CD14-positive monocyte (primary cell): ENCODE measurements around the gene LSM5. TPM values are rescaled to one million over a fixed set of nuclear protein-coding genes. Genes with fewer than 3 reads are reported as not detected.

Experiments used
- DNase-seq, 3 donors: peaks; one replicate each; pipeline ENCODE4 v3.0.0-alpha.2; 2011 to 2022
- H2AFZ ChIP-seq: 2 replicates; pipeline ENCODE4 v1.6.0; 2012; ENCODE audit warnings: mild to moderate bottlenecking, low read depth, low read length, inconsistent platforms; ENCODE audit not compliant: insufficient read depth, poor library complexity, severe bottlenecking
- H3K27ac ChIP-seq, 2 donors: 1 replicate in 1 of 2; 2 replicates in 1 of 2; pipeline ENCODE4 v1.5.1; 2012 to 2013; ENCODE audit warnings: low read length in 2 of 2, control low read depth in 1 of 2, inconsistent platforms in 1 of 2, low read depth in 1 of 2, mild to moderate bottlenecking in 1 of 2
- H3K27me3 ChIP-seq, 2 donors: one replicate each; pipeline versions ENCODE4 v1.6.0 to v1.6.1; 2011 to 2013; ENCODE audit warnings: low read length in 2 of 2; ENCODE audit not compliant: control insufficient read depth in 2 of 2, insufficient read depth in 2 of 2
- H3K36me3 ChIP-seq, 2 donors: replicated peaks in 1 of 2; 1 replicate in 1 of 2; 2 replicates in 1 of 2; pipeline versions ENCODE4 v1.5.1 to v1.6.1; 2012 to 2013; ENCODE audit warnings: low read length in 2 of 2, control low read depth in 1 of 2, inconsistent platforms in 1 of 2, mild to moderate bottlenecking in 1 of 2; ENCODE audit not compliant: insufficient read depth in 2 of 2, control insufficient read depth in 1 of 2
- H3K4me1 ChIP-seq, 2 donors: 1 replicate in 1 of 2; 2 replicates in 1 of 2; pipeline versions ENCODE4 v1.5.1 to v1.6.1; 2012 to 2013; ENCODE audit warnings: low read length in 2 of 2, control low read depth in 1 of 2, inconsistent platforms in 1 of 2, mild to moderate bottlenecking in 1 of 2, moderate library complexity in 1 of 2; ENCODE audit not compliant: insufficient read depth in 2 of 2, control insufficient read depth in 1 of 2
- H3K4me2 ChIP-seq: replicated peaks from 2 replicates; pipeline ENCODE3; 2012; ENCODE audit warnings: low read length, moderate library complexity, mild to moderate bottlenecking; ENCODE audit not compliant: poor library complexity, severe bottlenecking; ENCODE audit errors: extremely low read depth
- H3K4me3 ChIP-seq, 3 experiments: fragments of 200-600 bp in 1 of 3; sonication (generic) in 1 of 3; replicated peaks in 1 of 3; 1 replicate in 2 of 3; 2 replicates in 1 of 3; pipeline ENCODE4 v1.5.1; 2011 to 2013; ENCODE audit warnings: low read length in 3 of 3, mild to moderate bottlenecking in 3 of 3, control low read depth in 2 of 3, low read depth in 2 of 3, inconsistent platforms in 1 of 3, moderate library complexity in 1 of 3
- H3K79me2 ChIP-seq: 2 replicates; pipeline ENCODE4 v1.6.0; 2012; ENCODE audit warnings: mild to moderate bottlenecking, control low read depth, inconsistent platforms, low read length, moderate library complexity; ENCODE audit not compliant: insufficient read depth
- H3K9ac ChIP-seq: 2 replicates; pipeline ENCODE4 v1.6.0; 2017; ENCODE audit warnings: low read length, mild to moderate bottlenecking; ENCODE audit not compliant: insufficient read depth, poor library complexity, severe bottlenecking
- H3K9me3 ChIP-seq, 2 donors: replicated peaks in 1 of 2; 1 replicate in 1 of 2; 2 replicates in 1 of 2; pipeline versions ENCODE4 v1.5.1 to v1.6.1; 2012 to 2013; ENCODE audit warnings: low read length in 2 of 2, control low read depth in 1 of 2; ENCODE audit not compliant: control insufficient read depth in 1 of 2, insufficient read depth in 1 of 2
- H4K20me1 ChIP-seq: 2 replicates; pipeline ENCODE4 v1.6.0; 2012; ENCODE audit warnings: mild to moderate bottlenecking, low read length, control low read depth, moderate library complexity; ENCODE audit not compliant: insufficient read depth
- H3K27ac Mint-ChIP-seq, 7 donors: one replicate each; pipeline ENCODE4 v1.8.0; 2020; ENCODE audit warnings: mild to moderate bottlenecking in 7 of 7, mixed read lengths in 7 of 7, moderate library complexity in 6 of 7, inconsistent platforms in 2 of 7
- H3K27me3 Mint-ChIP-seq, 3 donors: one replicate each; pipeline ENCODE4 v1.8.0; 2021 to 2022; ENCODE audit warnings: low read depth in 3 of 3, mild to moderate bottlenecking in 3 of 3, mixed read lengths in 3 of 3, moderate library complexity in 3 of 3, inconsistent platforms in 1 of 3
- H3K36me3 Mint-ChIP-seq, 2 donors: one replicate each; pipeline ENCODE4 v1.8.0; 2020; ENCODE audit warnings: mixed read lengths in 2 of 2, inconsistent platforms in 1 of 2, mild to moderate bottlenecking in 1 of 2
- H3K4me1 Mint-ChIP-seq: one replicate; pipeline ENCODE4 v1.8.0; 2020; ENCODE audit warnings: mild to moderate bottlenecking, mixed read lengths
- H3K4me3 Mint-ChIP-seq, 2 donors: one replicate each; pipeline ENCODE4 v1.8.0; 2020; ENCODE audit warnings: mild to moderate bottlenecking in 2 of 2, mixed read lengths in 2 of 2, moderate library complexity in 1 of 2
- H3K9me3 Mint-ChIP-seq, 7 donors: one replicate each; pipeline ENCODE4 v1.8.0; 2020 to 2022; ENCODE audit warnings: mixed read lengths in 7 of 7, mild to moderate bottlenecking in 6 of 7, moderate library complexity in 6 of 7, inconsistent platforms in 2 of 7
- CTCF ChIP-seq: fragments of 200-600 bp; IDR thresholded peaks from one replicate; pipeline ENCODE4 v1.8.0; 2022; ENCODE audit warnings: antibody characterized with exemption, mild to moderate bottlenecking
- WGBS: methylation state at CpG from one replicate; pipeline ENCODE4 v1.1.5; 2013; ENCODE audit warnings: missing lambda C conversion rate; ENCODE audit not compliant: insufficient coverage; 5-methylcytosine and 5-hydroxymethylcytosine counted together
- intact Hi-C, 2 donors: fragments of 100-400 bp; cut with micrococcal nuclease; formaldehyde crosslinking; loops; one replicate each; pipeline versions ENCODE4 v1.15.0 to v1.15.1; 2023
- polyA plus RNA-seq, 3 donors: library from polyadenylated mRNA; depleted of rRNA in 1 of 3; unstranded in 2 of 3; stranded (reverse) in 1 of 3; fragments of 300-500 nt in 2 of 3; fragments of >200 nt in 1 of 3; fragmentation: Illumina TruSeq in 2 of 3; gene quantifications; 1 replicate in 2 of 3; 2 replicates in 1 of 3; pipeline ENCODE4 v1.2.3, GENCODE V29; 2012 to 2021

Gene LSM5
- polyA plus RNA-seq, 3 donors, result 16.4 to 81.1 (median 78.2) TPM

DNA sequence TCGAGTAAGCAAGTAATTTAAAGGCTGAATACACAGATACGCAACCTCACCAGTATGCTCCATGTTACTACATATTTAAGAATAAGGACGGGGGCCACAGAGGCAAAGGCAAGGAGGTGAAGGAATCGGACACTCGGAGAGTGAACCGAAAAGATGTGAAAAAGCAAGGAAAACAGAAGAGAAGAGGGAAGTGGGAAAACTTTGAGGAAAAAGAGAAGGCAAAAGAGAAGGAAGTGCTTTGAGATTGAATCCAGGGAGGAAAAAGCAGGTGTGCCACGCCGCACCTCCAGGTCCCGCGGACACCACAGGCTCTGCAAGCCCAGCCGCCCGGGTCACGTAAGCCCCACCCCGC lies 4.7 kb upstream of the LSM5 start:
- peaks cover 27% of the 10 kb centered on the region for H4K20me1 ChIP-seq
- no peak for TF ChIP-seq CTCF
- H3K4me3 ChIP-seq, result peak overlapping the region; percentile 70 to 94 (median 77)
- peak overlapping the region; percentile 67 to 95 (median 89) for H3K27ac Mint-ChIP-seq
- no peak for DNase-seq
- H3K27me3 ChIP-seq, result no peaks in the 10 kb centered on the region
- H3K27ac ChIP-seq, result peak overlapping the region; percentile 38 to 99
- H3K27me3 Mint-ChIP-seq, result peaks cover 0 to 5% (median 3%) of the 10 kb centered on the region in 3 donors
- H3K9me3 Mint-ChIP-seq, result peaks cover 0 to 4% (median 1%) of the 10 kb centered on the region in 7 donors
- peaks cover 13 to 25% of the 10 kb centered on the region in 2 donors for H3K4me1 ChIP-seq
- H2AFZ ChIP-seq, result peak overlapping the region; percentile 92
- peaks cover 49% of the 10 kb centered on the region for H3K79me2 ChIP-seq
- peaks cover under 1 to 11% of the 10 kb centered on the region in 2 donors for H3K36me3 Mint-ChIP-seq
- H3K9ac ChIP-seq, result peak overlapping the region; percentile 100
- H3K4me2 ChIP-seq, result peak overlapping the region; percentile 82
- WGBS, result 0% methylated on average over 3 of the region's 14 CpGs
- H3K9me3 ChIP-seq, result no peaks in the 10 kb centered on the region
- H3K4me3 Mint-ChIP-seq, result peak overlapping the region; percentile 90 to 94
- intact Hi-C loops, result loop anchor here (5.0 to 10.0 kb wide), 4 partner anchors 397 to 1900 kb away; partner anchors contain the start of genes KBTBD2 (in 2 of the 2), GARS1 (in 1 of the 2) and NT5C3A (in 1 of the 2)
- H3K36me3 ChIP-seq, result no peaks in the 10 kb centered on the region
- peaks cover 33% of the 10 kb centered on the region for H3K4me1 Mint-ChIP-seq

- Mint-ChIP-seq H3K36me3 (peaks cover 25 to 30% of the 10 kb centered on the region in 2 donors), H3K9me3 (peaks cover 0 to 1% (median 0%) of the 10 kb centered on the region in 7 donors)
- H4K20me1 ChIP-seq, result no peaks in the 10 kb centered on the region
These were observed 423 bp downstream of the LSM5 start for GRCh38 chr7:32489788-32490126.

More at GRCh38 chr7:32489788-32490126, 423 bp downstream of the LSM5 start:
- Mint-ChIP-seq H3K4me1 (peaks cover 21% of the 10 kb centered on the region), H3K27ac (peak overlapping the region; percentile 87 to 97 (median 94)), H3K4me3 (peak overlapping the region; percentile 87 to 93), H3K27me3 (peaks cover 0 to 4% (median 3%) of the 10 kb centered on the region in 3 donors)
- 0% methylated on average over 5 of the region's 9 CpGs for WGBS
- Histone ChIP-seq H3K4me1 (peaks cover 8 to 16% of the 10 kb centered on the region in 2 donors), H3K27me3 (no peaks in the 10 kb centered on the region), H2AFZ (peak overlapping the region; percentile 96), H3K36me3 (peaks cover 13 to 24% of the 10 kb centered on the region in 2 donors), H3K79me2 (peaks cover 15% of the 10 kb centered on the region), H3K27ac (peak overlapping the region; percentile 66 to 92), H3K4me2 (peak overlapping the region; percentile 84), H3K4me3 (peak overlapping the region; percentile 56 to 89 (median 82)), H3K9me3 (no peaks in the 10 kb centered on the region), H3K9ac (peak overlapping the region; percentile 81)
- no peak for DNase-seq
- intact Hi-C loops, result loop anchor here (5.0 to 10.0 kb wide), 4 partner anchors 403 to 1895 kb away; partner anchors contain the start of genes KBTBD2 (in 2 of the 2), GARS1 (in 1 of the 2) and NT5C3A (in 1 of the 2)
- no peak for TF ChIP-seq CTCF
